Sigmoid colon (tissue), 4 donors: Measurements from ENCODE around the gene RBFOX1.

Source experiments
- POLR2A ChIP-seq, 2 donors: fragments of 450-650 bp; IDR thresholded peaks; one replicate each; pipeline ENCODE4 v1.6.1; 2016; ENCODE audit warnings: antibody characterized with exemption in 2 of 2, mild to moderate bottlenecking in 2 of 2, moderate library complexity in 2 of 2
- POLR2AphosphoS5 ChIP-seq, 4 donors: sonication (generic); formaldehyde crosslinking; IDR thresholded peaks; one replicate each; pipeline ENCODE4 v1.6.1; 2017; ENCODE audit warnings: antibody characterized with exemption in 4 of 4
- TF ChIP-seq, protein P1 (sequence below), 4 experiments: fragments of 450-650 bp in 3 of 4; fragments of 200-600 bp in 1 of 4; IDR thresholded peaks; one replicate each; pipeline ENCODE4 v1.5.1; 2016 to 2019; ENCODE audit warnings: antibody characterized with exemption in 4 of 4, mild to moderate bottlenecking in 3 of 4, moderate library complexity in 2 of 4

DNA sequence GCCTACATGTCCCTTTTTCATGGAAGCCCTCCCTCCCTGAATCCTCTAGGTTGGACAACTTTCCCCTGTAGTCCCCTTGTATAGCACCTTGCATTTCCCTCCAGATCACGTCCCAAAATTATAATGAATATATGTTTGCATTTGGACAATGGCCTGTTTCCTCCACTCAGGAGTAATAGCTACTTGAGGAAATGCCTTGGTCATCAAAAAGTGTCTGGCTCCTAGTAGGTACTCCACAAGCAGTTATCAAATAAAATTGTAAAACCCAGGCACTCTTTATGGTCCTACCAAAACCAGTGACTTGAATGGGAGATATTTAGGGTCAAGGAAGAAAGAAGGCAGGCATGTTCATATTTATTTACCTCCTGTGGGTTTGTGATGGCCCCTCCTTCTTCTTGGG is 59.6 kb downstream of the RBFOX1 start:
- TF ChIP-seq, protein P1, sequence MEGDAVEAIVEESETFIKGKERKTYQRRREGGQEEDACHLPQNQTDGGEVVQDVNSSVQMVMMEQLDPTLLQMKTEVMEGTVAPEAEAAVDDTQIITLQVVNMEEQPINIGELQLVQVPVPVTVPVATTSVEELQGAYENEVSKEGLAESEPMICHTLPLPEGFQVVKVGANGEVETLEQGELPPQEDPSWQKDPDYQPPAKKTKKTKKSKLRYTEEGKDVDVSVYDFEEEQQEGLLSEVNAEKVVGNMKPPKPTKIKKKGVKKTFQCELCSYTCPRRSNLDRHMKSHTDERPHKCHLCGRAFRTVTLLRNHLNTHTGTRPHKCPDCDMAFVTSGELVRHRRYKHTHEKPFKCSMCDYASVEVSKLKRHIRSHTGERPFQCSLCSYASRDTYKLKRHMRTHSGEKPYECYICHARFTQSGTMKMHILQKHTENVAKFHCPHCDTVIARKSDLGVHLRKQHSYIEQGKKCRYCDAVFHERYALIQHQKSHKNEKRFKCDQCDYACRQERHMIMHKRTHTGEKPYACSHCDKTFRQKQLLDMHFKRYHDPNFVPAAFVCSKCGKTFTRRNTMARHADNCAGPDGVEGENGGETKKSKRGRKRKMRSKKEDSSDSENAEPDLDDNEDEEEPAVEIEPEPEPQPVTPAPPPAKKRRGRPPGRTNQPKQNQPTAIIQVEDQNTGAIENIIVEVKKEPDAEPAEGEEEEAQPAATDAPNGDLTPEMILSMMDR (IDR thresholded peaks at IDR 0.05) = no peak
- no peak for TF ChIP-seq POLR2AphosphoS5 (IDR thresholded peaks at IDR 0.05)
- TF ChIP-seq POLR2A (IDR thresholded peaks at IDR 0.05) = no peak
